ENCODE data around the gene APMAP. TPM values are rescaled to one million over a fixed set of nuclear protein-coding genes. Genes with fewer than 3 reads are reported as not detected.

APMAP gene
- total and polyA plus RNA-seq, 2 of the 13 experiments (the other 11 are each of a cell fraction or from before 2014, with no cell fraction given): 168 to 214 TPM

- TF ChIP-seq SOX5 (CRISPR knock-in tag; IDR thresholded peaks at IDR 0.05; ENCODE audit: borderline replicate concordance) (peak; percentile 74; the same call in 1 of the 2 replicates), PAXIP1 (CRISPR knock-in tag; conservative IDR thresholded peaks at IDR 0.05) (peak; percentile 65; the same call in 1 of the 2 replicates), ZEB1 (IDR thresholded peaks at IDR 0.05; ENCODE audit: insufficient replicate concordance, low read depth) (no peak), ZNF331 (CRISPR knock-in tag; IDR thresholded peaks at IDR 0.05) (no peak; the same call in 1 of the 2 replicates), HNF1B (CRISPR knock-in tag; IDR thresholded peaks at IDR 0.05) (no peak; the same call in 1 of the 2 replicates), ZNF10 (CRISPR knock-in tag; IDR thresholded peaks at IDR 0.05; ENCODE audit: borderline replicate concordance, low read depth) (no peak), ZSCAN29 (CRISPR knock-in tag; conservative IDR thresholded peaks at IDR 0.05) (no peak), IKZF1 (IDR thresholded peaks at IDR 0.05) (no peak), TBL1XR1 (IDR thresholded peaks at IDR 0.05; ENCODE audit: borderline replicate concordance, low read length, partially characterized antibody) (no peak), KDM4B (CRISPR knock-in tag; IDR thresholded peaks at IDR 0.05) (no peak), SIX4 (CRISPR knock-in tag; IDR thresholded peaks at IDR 0.05) (no peak; the same call in 1 of the 2 replicates), HNRNPUL1 (IDR thresholded peaks at IDR 0.05; ENCODE audit: low read depth, low read length) (no peak), HOXA7 (CRISPR knock-in tag; IDR thresholded peaks at IDR 0.05) (no peak), JDP2 (CRISPR knock-in tag; IDR thresholded peaks at IDR 0.05; ENCODE audit: borderline replicate concordance) (no peak), ZNF678 (CRISPR knock-in tag; IDR thresholded peaks at IDR 0.05) (no peak), ZSCAN5A (CRISPR knock-in tag; IDR thresholded peaks at IDR 0.05; ENCODE audit: borderline replicate concordance) (no peak), SMARCC2 (IDR thresholded peaks at IDR 0.05) (no peak), SUZ12 (IDR thresholded peaks at IDR 0.05; ENCODE audit: low read depth, low read length) (no peak)
- TF ChIP-seq, protein P1, sequence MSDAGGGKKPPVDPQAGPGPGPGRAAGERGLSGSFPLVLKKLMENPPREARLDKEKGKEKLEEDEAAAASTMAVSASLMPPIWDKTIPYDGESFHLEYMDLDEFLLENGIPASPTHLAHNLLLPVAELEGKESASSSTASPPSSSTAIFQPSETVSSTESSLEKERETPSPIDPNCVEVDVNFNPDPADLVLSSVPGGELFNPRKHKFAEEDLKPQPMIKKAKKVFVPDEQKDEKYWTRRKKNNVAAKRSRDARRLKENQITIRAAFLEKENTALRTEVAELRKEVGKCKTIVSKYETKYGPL (CRISPR knock-in tag; IDR thresholded peaks at IDR 0.05): peak; percentile 72; the same call in 1 of the 2 replicates
- TF ChIP-seq, protein P2, sequence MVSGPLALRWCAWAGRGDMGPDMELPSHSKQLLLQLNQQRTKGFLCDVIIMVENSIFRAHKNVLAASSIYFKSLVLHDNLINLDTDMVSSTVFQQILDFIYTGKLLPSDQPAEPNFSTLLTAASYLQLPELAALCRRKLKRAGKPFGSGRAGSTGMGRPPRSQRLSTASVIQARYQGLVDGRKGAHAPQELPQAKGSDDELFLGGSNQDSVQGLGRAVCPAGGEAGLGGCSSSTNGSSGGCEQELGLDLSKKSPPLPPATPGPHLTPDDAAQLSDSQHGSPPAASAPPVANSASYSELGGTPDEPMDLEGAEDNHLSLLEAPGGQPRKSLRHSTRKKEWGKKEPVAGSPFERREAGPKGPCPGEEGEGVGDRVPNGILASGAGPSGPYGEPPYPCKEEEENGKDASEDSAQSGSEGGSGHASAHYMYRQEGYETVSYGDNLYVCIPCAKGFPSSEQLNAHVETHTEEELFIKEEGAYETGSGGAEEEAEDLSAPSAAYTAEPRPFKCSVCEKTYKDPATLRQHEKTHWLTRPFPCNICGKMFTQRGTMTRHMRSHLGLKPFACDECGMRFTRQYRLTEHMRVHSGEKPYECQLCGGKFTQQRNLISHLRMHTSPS (CRISPR knock-in tag; IDR thresholded peaks at IDR 0.05; ENCODE audit: low read depth): no peak
These were observed 40.1 kb upstream of the APMAP start (continued) for GRCh38 chr20:25032478-25033264.

Data from HepG2 (cell line).